Caki2 (cell line): ENCODE data around the gene PSMB9. TPM values are rescaled to one million over a fixed set of nuclear protein-coding genes. Genes with fewer than 3 reads are reported as not detected.
A peak's percentile ranks its signal among the peaks of the same experiment; 100 is the strongest.
"Not testable (repeated sequence)": the region's sequence is repeated elsewhere in the genome, so short reads cannot be mapped to it uniquely, and the experiment has no call there.

ENCODE experiments used
- DNase-seq: peaks from one replicate; pipeline ENCODE4 v3.0.0-alpha.2; 2015; ENCODE audit warnings: low read depth
- in situ Hi-C: cut with HindIII; loops from 2 replicates; pipeline ENCODE4 v1.10.0; 2016; ENCODE audit warnings: low sequenced_read_pairs, low pct_unique_long_range_greater_than_20kb, mixed read lengths
- total RNA-seq: library from RNA; depleted of rRNA; stranded (reverse); fragments of >200 nt; shearing (Covaris generic); gene quantifications from 2 replicates; pipeline ENCODE4 v1.2.3, GENCODE V29; 2014; ENCODE audit warnings: low replicate concordance; rRNA removed

The PSMB9 gene
- 80.2 and 123 TPM in 2 replicates for total RNA-seq

DNA sequence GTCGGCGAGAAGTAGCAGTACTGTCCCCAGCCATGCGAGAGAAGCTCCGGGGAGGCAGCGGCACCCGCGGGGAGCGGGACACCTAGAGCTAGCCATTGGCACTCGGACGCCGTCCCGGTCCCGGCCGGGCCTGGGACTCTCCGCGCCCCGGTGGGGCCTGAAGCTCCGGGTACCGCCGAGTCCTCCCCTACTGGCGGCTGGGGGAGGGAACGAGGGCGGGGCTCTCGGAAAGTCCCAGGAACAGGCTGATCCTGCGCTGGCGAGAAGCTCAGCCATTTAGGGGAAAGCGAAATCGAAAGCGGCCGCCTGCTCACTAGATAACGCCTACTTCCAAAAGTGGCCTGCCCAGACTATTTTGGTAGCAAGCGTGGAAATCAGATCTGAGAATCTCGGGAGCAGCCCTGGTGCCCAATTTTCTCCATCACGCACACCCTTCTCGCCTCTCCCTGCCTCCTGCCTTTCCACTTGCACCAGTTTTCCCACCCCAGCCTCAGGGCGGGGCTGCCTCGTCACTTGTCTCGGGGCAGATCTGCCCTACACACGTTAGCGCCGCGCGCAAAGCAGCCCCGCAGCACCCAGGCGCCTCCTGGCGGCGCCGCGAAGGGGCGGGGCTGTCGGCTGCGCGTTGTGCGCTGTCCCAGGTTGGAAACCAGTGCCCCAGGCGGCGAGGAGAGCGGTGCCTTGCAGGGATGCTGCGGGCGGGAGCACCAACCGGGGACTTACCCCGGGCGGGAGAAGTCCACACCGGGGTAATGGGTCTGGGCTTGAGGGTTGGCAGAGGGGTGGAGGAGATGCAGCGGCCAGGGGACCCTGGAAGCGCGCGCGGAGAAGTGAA is at the start of gene PSMB9, which contains the start of gene TAP1:
Gene PSMB9 (plus strand): TSS at position 652 of the 835 bp plus-strand sequence. CDS start 38 bp downstream, at position 690.
Gene TAP1 (minus strand): TSS at position 164 of the 835 bp plus-strand sequence. CDS start 68 bp downstream, at position 96.
- in situ Hi-C loops, result no loop called here
- peak; percentile 97 for DNase-seq

- in situ Hi-C loops, DNase-seq: not testable (repeated sequence)
These were observed 48.6 kb upstream of the PSMB9 start for GRCh38 chr6:32805404-32805803.

- in situ Hi-C loops, result no loop called here
These were observed 46.9 kb upstream of the PSMB9 start for GRCh38 chr6:32807020-32807580.

DNA sequence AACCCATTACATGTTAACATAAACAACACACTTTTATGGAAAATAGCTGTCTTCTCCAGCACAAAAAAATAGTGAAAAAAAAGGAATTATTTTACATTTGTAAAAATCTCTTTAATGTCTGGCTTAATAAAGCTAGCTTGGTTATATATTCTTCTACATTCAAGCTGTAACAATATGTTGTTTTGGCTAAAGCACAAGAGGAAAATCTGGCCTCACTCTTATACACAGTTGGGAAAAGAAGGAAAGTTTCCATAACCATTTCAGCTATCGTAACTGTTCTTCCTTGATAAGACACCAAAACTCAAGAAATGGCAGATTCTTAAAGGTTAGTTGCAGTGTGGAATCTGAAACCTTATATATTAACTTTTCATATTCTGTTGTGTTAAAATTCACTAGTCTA is 44.8 kb upstream of the PSMB9 start:
- in situ Hi-C loops, result no loop called here
- DNase-seq, result no peak

More at GRCh38 chr6:32807020-32807580, 46.9 kb upstream of the PSMB9 start:
- DNase-seq, result no peak

GRCh38 chr6:32814145-32814544 is 39.8 kb upstream of the PSMB9 start:
- DNase-seq, result no peak
- in situ Hi-C loops, result no loop called here

DNA sequence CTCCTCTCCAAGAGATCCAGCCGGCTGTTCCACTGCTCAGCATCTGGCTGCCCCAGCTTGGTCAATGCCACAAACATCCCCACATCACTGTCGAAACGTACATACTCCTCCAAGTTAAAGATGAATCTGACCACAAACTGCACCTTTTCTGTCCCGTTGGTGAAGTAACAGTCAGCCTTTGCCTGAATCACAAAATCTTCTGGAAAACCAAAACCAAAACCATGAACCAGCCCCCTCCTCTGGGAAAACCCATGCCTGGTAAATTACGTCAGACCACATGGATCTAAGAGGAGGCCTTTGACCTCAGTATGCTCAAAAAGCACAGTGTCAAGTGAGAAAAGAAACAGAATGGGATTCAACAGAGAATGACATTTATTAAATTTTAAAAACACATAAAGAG is 38.9 kb upstream of the PSMB9 start:
- DNase-seq, result no peak
- in situ Hi-C loops, result no loop called here

GRCh38 chr6:32815996-32816395 is 38.0 kb upstream of the PSMB9 start:
- in situ Hi-C loops, result no loop called here
- no peak for DNase-seq

- in situ Hi-C loops, result no loop called here
- no peak for DNase-seq
These were observed 37.2 kb upstream of the PSMB9 start, which contains the start of gene HLA-DOB for GRCh38 chr6:32816746-32817204. TSS of gene HLA-DOB (minus strand) at chr6:32817002. CDS start at chr6:32816951, 51 bp downstream.

DNA sequence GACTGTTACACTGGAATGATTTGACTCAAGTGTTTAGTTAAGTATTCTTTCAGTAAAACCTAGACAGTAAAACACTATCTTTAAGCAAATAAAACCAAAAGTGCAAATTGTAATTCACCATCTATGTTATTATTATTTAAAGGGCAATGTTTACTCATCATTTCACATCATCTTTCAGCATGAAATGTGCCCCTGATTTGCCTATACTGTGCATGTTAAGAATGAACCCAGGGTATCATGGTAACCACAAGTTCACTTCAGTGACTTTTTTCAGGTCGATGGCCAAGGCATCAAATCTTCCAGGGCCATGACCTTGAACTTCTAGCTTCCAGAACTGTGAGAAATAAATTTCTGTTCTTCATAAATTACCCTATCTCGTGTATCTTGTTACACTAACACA is 35.1 kb upstream of the PSMB9 start:
- in situ Hi-C loops, result no loop called here
- DNase-seq, result no peak

- DNase-seq, result peak; percentile 93
- in situ Hi-C loops, result no loop called here
These were observed 34.3 kb upstream of the PSMB9 start for GRCh38 chr6:32819729-32820128.

GRCh38 chr6:32825966-32826365 is 28.0 kb upstream of the PSMB9 start:
- peak; percentile 17 for DNase-seq
- in situ Hi-C loops, result no loop called here

DNA sequence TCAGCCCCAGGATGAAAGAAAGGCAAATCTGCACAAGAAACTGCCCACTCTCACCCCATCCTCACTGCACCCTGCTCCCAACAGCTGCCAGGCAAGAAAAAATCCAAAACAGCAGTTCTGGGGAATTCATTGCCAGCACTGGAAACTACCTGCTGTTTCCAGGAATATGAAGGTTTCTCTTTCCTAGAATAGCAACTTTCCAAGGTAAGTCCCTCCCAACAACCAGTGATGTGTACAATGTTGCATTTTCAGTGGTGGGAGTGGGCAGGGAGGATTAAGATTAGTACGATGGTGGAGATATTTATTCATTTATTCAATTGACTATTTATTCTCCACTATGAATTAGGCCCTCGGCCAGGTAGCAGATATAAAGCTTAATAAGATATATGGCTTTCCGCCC is 27.0 kb upstream of the PSMB9 start:
- in situ Hi-C loops, result no loop called here
- no peak for DNase-seq

DNA sequence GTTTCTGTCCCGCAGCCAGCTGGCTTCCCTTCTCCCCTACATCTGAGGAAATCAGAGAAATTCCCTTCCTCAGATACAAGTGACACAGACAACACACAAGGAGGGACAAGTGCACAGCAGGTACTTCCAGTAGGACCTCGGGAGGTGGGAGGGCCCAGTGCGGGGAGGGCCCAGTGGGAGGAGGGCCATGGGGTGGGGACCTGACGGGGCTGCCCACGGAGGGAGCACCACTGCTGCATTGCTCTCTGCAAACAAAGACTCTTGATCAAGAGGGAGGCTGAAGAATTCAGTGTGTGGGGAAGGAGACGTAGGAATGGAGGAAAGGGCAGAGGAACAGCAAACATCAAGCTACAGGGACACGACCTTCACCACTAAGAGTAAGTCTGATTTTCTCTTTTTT is 24.5 kb upstream of the PSMB9 start:
- in situ Hi-C loops, result no loop called here
- DNase-seq, result no peak

GRCh38 chr6:32830017-32830416 is 24.0 kb upstream of the PSMB9 start:
- no peak for DNase-seq
- in situ Hi-C loops, result no loop called here

DNA sequence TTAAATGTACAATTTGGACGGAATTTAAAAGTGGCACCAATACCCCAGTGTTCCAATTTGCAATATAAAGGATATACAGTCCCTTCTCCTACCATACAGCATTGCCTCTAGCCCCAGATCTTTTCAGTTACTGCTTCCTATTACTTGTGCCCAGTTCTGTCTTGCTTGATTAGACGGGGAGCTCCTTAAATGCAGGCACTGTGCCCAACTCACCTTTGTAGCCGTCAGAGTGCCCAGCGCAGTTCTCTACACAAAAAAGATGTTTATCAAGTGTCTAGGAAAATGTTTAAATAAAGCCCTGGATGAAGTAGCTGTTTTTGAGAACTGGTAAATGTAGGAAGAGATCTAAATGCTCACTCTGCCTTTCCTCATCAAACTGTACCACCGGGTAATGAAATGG is 23.1 kb upstream of the PSMB9 start:
- DNase-seq, result no peak
- in situ Hi-C loops, result no loop called here

DNA sequence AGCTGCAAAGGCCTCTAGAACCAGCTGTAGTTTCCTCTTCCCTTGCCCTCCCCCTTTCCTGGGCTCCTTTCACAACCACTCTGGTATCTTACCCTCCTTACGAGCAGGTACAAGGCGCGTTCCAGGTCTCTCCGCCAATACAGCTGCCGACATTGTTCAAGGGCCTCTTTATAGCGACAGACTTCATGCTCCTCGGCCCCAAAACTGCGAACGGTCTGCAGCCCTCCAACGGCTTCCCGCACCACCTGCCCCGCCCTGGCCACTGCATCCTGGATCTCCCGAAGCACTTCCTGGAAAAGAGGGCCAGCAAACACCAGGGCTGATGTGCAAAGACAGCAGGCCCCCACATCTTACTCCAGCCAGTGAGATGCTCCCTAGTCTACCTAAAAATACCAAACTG is 21.5 kb upstream of the PSMB9 start:
- no peak for DNase-seq
- in situ Hi-C loops, result no loop called here

- in situ Hi-C loops, result no loop called here
- DNase-seq, result no peak
These were observed 20.3 kb upstream of the PSMB9 start for GRCh38 chr6:32833664-32834063.

DNA sequence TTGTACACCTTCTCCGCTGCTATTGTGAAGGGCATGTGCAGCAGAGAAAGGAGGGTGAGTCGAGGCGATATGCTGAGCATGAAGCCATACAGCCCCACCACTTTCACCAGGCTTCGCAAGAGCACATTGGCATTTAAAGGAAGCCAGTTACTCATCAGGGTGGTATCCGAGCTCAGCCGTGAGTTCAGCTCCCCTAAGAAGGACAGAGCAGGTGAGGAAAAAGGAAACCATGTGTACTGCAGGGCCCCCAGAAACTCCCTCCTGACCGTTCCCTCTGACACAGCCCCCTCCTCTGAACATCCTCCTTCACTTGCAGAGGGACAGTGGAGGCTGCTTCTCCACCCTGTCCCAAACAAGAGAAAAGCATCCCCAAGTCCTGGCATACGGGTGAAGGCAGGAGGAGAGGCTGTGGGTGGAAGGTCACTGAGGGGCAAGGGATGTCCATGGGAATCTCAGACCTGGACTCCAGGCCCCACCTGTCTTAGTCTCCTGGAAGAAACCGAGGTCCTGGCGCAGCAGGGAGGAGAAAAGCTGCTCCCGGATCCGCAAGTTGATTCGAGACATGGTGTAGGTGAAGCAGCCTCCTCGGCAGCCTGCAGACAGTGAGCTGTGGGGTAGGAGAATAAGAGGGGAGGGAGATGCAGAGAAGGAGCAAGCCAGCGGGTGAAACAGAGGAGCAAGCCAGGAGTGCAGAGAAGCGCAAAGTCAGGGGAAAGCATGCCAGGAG is 18.7 kb upstream of the PSMB9 start:
- DNase-seq, result no peak
- in situ Hi-C loops, result no loop called here

GRCh38 chr6:32836873-32837272 is 17.1 kb upstream of the PSMB9 start:
- in situ Hi-C loops, result no loop called here
- DNase-seq, result no peak
